Measurements from ENCODE around the gene ATF7IP2. TPM values are rescaled to one million over a fixed set of nuclear protein-coding genes. Genes with fewer than 3 reads are reported as not detected.
"Not testable (repeated sequence)": the region's sequence is repeated elsewhere in the genome, so short reads cannot be mapped to it uniquely, and the experiment has no call there.

ATF7IP2 gene
- total and polyA plus RNA-seq, 4 donors, result 4.9 to 21.2 (median 12.5) TPM

DNA sequence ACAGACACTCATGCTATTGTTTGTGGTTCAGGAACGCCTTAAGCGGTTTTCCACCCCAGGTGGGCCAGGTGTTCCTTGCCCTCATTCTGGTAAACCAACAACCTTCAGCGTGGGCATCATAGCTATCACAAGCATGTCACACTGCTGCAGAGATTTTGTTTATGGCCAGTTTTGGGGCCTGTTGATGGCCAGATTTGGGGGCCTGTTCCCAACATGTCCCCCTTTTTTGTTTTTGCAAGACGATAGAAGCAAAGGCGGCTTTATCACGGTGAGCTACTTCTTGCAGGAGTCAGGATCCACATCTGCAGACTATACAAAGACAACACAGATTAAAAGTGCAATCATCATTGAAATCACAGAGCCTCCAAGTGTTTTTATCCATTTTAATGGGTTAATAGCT is 32.3 kb downstream of the ATF7IP2 start:
- H3K9me3 ChIP-seq (ENCODE audit: control insufficient read depth, low read length), result not testable (repeated sequence)

GRCh38 chr16:10419701-10420100 is 33.8 kb downstream of the ATF7IP2 start:
- no peak overlapping the region for H3K27ac ChIP-seq (ENCODE audit: low read depth in 1 of 2, low read length in 2 of 2)
- no peaks in the 10 kb centered on the region for H3K36me3 ChIP-seq (ENCODE audit: control insufficient read depth in 1 of 2, insufficient read depth in 2 of 2, low read length in 1 of 2)
- no peak overlapping the region for H3K4me3 ChIP-seq (ENCODE audit: low read length in 2 of 2)
- intact Hi-C loops (cut with DNase I), result no loop called here
- 91 to 98% methylated on average over 3 of the region's 3 CpGs for WGBS, 2 donors
- no peaks in the 10 kb centered on the region for H3K4me1 ChIP-seq (ENCODE audit: control insufficient read depth in 1 of 2, insufficient read depth in 2 of 2, low read length in 2 of 2)
- H3K27me3 ChIP-seq (ENCODE audit: control insufficient read depth in 1 of 2, insufficient read depth in 2 of 2, low read length in 1 of 2), result no peaks in the 10 kb centered on the region
- DNase-seq (no peak), ATAC-seq (ENCODE audit: low FRiP score) (no peak)
- peaks cover 5% of the 10 kb centered on the region for H3K9me3 ChIP-seq (ENCODE audit: control insufficient read depth, low read length)

More for the DNA sequence above, 32.3 kb downstream of the ATF7IP2 start:
- 98% methylated on average over 6 of the region's 6 CpGs for WGBS, 2 donors
- ATAC-seq (ENCODE audit: low FRiP score); intact Hi-C loops (cut with DNase I); H3K4me1 ChIP-seq (ENCODE audit: control insufficient read depth in 1 of 2, insufficient read depth in 2 of 2, low read length in 2 of 2); H3K4me3 ChIP-seq (ENCODE audit: low read length in 2 of 2); H3K36me3 ChIP-seq (ENCODE audit: control insufficient read depth in 1 of 2, insufficient read depth in 2 of 2, low read length in 1 of 2); DNase-seq; H3K27ac ChIP-seq (ENCODE audit: low read depth in 1 of 2, low read length in 2 of 2); H3K27me3 ChIP-seq (ENCODE audit: control insufficient read depth in 1 of 2, insufficient read depth in 2 of 2, low read length in 1 of 2): not testable (repeated sequence)

GRCh38 chr16:10421596-10421995 is 35.7 kb downstream of the ATF7IP2 start:
- no peak for ATAC-seq (ENCODE audit: low FRiP score)
- Histone ChIP-seq H3K27me3 (ENCODE audit: control insufficient read depth in 1 of 2, insufficient read depth in 2 of 2, low read length in 1 of 2) (no peaks in the 10 kb centered on the region), H3K27ac (ENCODE audit: low read depth in 1 of 2, low read length in 2 of 2) (no peak overlapping the region), H3K4me1 (ENCODE audit: control insufficient read depth in 1 of 2, insufficient read depth in 2 of 2, low read length in 2 of 2) (no peaks in the 10 kb centered on the region), H3K9me3 (ENCODE audit: control insufficient read depth, low read length) (peaks cover 5% of the 10 kb centered on the region), H3K4me3 (ENCODE audit: low read length in 2 of 2) (no peak overlapping the region), H3K36me3 (ENCODE audit: control insufficient read depth in 1 of 2, insufficient read depth in 2 of 2, low read length in 1 of 2) (no peaks in the 10 kb centered on the region)
- 91 to 92% methylated on average over 3 of the region's 3 CpGs for WGBS, 2 donors
- no peak for DNase-seq
- intact Hi-C loops (cut with DNase I), result no loop called here

DNA sequence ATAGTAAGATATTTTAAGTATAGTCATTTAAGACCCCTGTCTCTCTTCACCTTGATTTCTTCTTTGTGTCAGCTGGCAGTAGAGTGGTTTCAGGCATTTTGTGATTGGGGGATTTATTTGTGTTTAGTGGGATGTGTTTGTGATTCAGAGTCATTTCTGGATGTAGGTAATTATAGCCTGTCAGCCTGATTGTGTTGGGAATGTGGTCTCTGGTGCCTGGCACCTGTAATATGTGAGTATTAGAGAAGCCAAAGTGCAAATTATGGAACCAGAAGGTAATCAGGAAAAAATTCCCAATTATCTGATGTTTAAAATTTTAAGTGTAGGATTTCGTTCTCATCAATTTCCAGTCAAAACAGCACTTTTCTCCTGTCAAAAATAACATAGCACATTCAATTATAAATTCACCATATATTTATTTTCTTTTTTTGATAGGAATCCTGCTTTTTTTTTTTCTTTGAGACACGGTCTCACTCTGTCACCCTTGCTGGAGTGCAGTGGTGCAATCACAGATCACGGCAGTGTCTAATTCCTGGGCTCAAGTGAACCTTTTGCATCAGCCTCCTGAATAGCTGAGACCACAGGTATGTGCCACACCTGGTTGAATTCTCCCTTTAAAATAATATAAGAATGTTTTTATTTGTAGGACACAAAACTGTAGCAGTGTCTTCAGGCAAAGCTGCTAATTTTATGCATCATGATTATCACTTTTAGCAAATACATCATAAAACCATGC is 42.7 kb downstream of the ATF7IP2 start:
- Histone ChIP-seq H3K4me3 (ENCODE audit: low read length in 2 of 2) (no peak overlapping the region), H3K27ac (ENCODE audit: low read depth in 1 of 2, low read length in 2 of 2) (no peak overlapping the region), H3K27me3 (ENCODE audit: control insufficient read depth in 1 of 2, insufficient read depth in 2 of 2, low read length in 1 of 2) (no peaks in the 10 kb centered on the region), H3K9me3 (ENCODE audit: control insufficient read depth, low read length) (no peaks in the 10 kb centered on the region), H3K4me1 (ENCODE audit: control insufficient read depth in 1 of 2, insufficient read depth in 2 of 2, low read length in 2 of 2) (no peaks in the 10 kb centered on the region), H3K36me3 (ENCODE audit: control insufficient read depth in 1 of 2, insufficient read depth in 2 of 2, low read length in 1 of 2) (peaks cover 1 to 2% of the 10 kb centered on the region in 2 donors)
- 84 to 85% methylated on average over 3 of the region's 3 CpGs for WGBS, 2 donors
- intact Hi-C loops (cut with DNase I), result no loop called here
- ATAC-seq (ENCODE audit: low FRiP score) (no peak), DNase-seq (no peak)

DNA sequence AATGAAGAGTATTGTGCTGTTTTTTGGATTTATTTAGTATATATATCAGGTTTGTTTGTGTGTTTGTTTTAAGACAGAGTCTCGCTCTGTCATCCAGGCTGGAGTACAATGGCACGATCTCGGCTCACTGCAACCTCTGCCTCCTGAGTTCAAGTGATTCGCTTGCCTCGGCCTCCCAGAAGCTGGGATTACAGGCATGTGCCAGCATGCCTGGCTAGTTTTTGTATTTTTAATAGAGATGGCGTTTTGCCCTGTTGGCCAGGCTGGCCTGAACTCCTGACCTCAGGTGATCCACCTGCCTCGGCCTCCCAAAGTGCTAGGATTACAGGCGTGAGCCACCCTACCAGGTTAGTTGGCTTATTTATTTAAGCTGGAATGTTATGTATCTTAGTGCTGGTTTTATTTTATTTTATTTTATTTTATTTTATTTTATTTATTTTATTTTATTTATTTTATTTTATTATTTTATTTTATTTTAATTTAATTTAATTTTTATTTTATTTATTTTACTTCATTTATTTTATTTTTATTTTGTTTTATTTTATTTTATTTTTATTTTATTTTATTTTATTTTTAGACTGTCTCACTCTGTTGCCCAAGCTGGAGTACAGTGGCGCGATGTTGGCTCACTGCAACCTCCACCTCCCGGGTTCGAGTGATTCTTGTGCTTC is 43.6 kb downstream of the ATF7IP2 start:
- H3K27ac ChIP-seq (ENCODE audit: low read depth in 1 of 2, low read length in 2 of 2); intact Hi-C loops (cut with DNase I); H3K27me3 ChIP-seq (ENCODE audit: control insufficient read depth in 1 of 2, insufficient read depth in 2 of 2, low read length in 1 of 2); DNase-seq; H3K9me3 ChIP-seq (ENCODE audit: control insufficient read depth, low read length); H3K4me3 ChIP-seq (ENCODE audit: low read length in 2 of 2); H3K4me1 ChIP-seq (ENCODE audit: control insufficient read depth in 1 of 2, insufficient read depth in 2 of 2, low read length in 2 of 2); ATAC-seq (ENCODE audit: low FRiP score); H3K36me3 ChIP-seq (ENCODE audit: control insufficient read depth in 1 of 2, insufficient read depth in 2 of 2, low read length in 1 of 2): not testable (repeated sequence)
- WGBS, 2 donors, result 96% methylated on average over 12 of the region's 12 CpGs

GRCh38 chr16:10441726-10442125 is 55.9 kb downstream of the ATF7IP2 start:
- Histone ChIP-seq H3K4me3 (ENCODE audit: low read length in 2 of 2) (no peak overlapping the region), H3K36me3 (ENCODE audit: control insufficient read depth in 1 of 2, insufficient read depth in 2 of 2, low read length in 1 of 2) (peaks cover 10 to 14% of the 10 kb centered on the region in 2 donors), H3K9me3 (ENCODE audit: control insufficient read depth, low read length) (peaks cover 9% of the 10 kb centered on the region), H3K27ac (ENCODE audit: low read depth in 1 of 2, low read length in 2 of 2) (no peak overlapping the region), H3K27me3 (ENCODE audit: control insufficient read depth in 1 of 2, insufficient read depth in 2 of 2, low read length in 1 of 2) (no peaks in the 10 kb centered on the region), H3K4me1 (ENCODE audit: control insufficient read depth in 1 of 2, insufficient read depth in 2 of 2, low read length in 2 of 2) (no peaks in the 10 kb centered on the region)
- no peak for DNase-seq
- intact Hi-C loops (cut with DNase I), result no loop called here
- no peak for ATAC-seq (ENCODE audit: low FRiP score)
- 89 to 92% methylated on average over 3 of the region's 3 CpGs for WGBS, 2 donors

GRCh38 chr16:10447289-10447688 is 61.4 kb downstream of the ATF7IP2 start:
- H3K36me3 ChIP-seq (ENCODE audit: control insufficient read depth in 1 of 2, insufficient read depth in 2 of 2, low read length in 1 of 2), result peaks cover 9 to 17% of the 10 kb centered on the region in 2 donors
- no peak overlapping the region for H3K4me3 ChIP-seq (ENCODE audit: low read length in 2 of 2)
- DNase-seq (no peak), ATAC-seq (ENCODE audit: low FRiP score) (no peak)
- 98% methylated on average over 9 of the region's 9 CpGs for WGBS, 2 donors
- intact Hi-C loops (cut with DNase I), result no loop called here
- H3K4me1 ChIP-seq (ENCODE audit: control insufficient read depth in 1 of 2, insufficient read depth in 2 of 2, low read length in 2 of 2), result no peaks in the 10 kb centered on the region
- H3K27ac ChIP-seq (ENCODE audit: low read depth in 1 of 2, low read length in 2 of 2), result no peak overlapping the region
- H3K9me3 ChIP-seq (ENCODE audit: control insufficient read depth, low read length), result peaks cover 16% of the 10 kb centered on the region
- no peaks in the 10 kb centered on the region for H3K27me3 ChIP-seq (ENCODE audit: control insufficient read depth in 1 of 2, insufficient read depth in 2 of 2, low read length in 1 of 2)

DNA sequence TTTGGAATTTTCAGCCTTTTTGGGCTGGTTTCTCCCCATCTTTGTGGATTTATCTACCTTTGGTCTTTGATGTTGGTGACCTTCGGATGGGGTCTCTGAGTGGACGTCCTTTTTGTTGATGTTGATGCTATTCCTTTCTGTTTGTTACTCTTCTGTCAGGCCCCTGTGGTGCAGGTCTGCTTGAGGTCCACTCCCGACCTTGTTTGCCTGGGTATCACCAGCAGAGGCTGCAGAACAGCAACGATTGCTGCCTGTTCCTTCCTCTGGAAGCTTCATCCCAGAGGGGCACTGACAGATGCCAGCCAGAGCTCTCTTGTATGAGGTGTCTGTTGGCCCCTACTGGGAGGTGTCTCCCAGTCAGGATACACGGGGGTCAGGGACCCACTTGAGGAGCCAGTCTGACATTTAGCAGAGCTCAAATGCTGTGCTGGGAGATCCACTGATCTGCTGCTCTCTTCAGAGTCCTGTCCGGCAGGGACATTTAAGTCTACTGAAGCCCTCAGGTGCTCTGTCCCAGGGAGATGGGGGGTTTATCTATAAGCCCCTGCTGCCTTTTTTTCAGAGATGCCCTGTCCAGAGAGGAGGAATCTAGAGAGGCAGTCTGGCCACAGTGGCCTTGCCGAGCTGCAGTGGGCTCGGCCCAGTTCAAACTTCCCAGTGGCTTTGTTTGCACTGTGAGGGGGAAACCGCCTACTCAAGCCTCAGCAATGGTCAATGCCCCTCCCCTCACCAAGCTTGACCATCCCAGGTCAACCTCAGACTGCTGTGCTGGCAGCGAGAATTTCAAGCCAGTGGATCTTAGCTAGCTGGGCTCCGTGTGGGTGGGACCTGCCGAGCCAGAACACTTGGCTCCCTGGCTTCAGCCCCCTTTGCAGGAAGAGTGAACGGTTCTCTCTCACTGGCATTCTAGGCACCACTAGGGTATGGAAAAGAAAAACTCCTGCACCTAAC is 66.6 kb downstream of the ATF7IP2 start:
- 91 to 94% methylated on average over 13 of the region's 13 CpGs for WGBS, 2 donors
- H3K4me3 ChIP-seq (ENCODE audit: low read length in 2 of 2); H3K9me3 ChIP-seq (ENCODE audit: control insufficient read depth, low read length); H3K4me1 ChIP-seq (ENCODE audit: control insufficient read depth in 1 of 2, insufficient read depth in 2 of 2, low read length in 2 of 2); DNase-seq; H3K27me3 ChIP-seq (ENCODE audit: control insufficient read depth in 1 of 2, insufficient read depth in 2 of 2, low read length in 1 of 2); H3K27ac ChIP-seq (ENCODE audit: low read depth in 1 of 2, low read length in 2 of 2); H3K36me3 ChIP-seq (ENCODE audit: control insufficient read depth in 1 of 2, insufficient read depth in 2 of 2, low read length in 1 of 2); ATAC-seq (ENCODE audit: low FRiP score); intact Hi-C loops (cut with DNase I): not testable (repeated sequence)

Measured in aorta (tissue), 5 donors.